MCF 10A (cell line): ENCODE measurements around the gene STK31. TPM values are rescaled to one million over a fixed set of nuclear protein-coding genes. Genes with fewer than 3 reads are reported as not detected.

Experiments used
- BruUV-seq: library from RNA; stranded (reverse); fragments of 400-500 nt; replicated peaks from 2 replicates; lab custom pipeline; 2021; lab: Mats Ljungman, UMichigan
- CTCF ChIA-PET: fragments of 300-600 bp; sonication (Branson Sonifier 250); formaldehyde crosslinking; extraction: SDS; loops from one replicate; lab custom pipeline; 2021; ENCODE audit warnings: antibody characterized with exemption, inconsistent platforms; lab: Yijun Ruan, JAX
- POLR2A ChIA-PET: fragments of 300-600, 350-650 bp; sonication (Branson Sonifier 250); formaldehyde crosslinking; extraction: SDS; loops from one replicate; lab custom pipeline; 2020; ENCODE audit warnings: antibody characterized with exemption, inconsistent platforms; lab: Yijun Ruan, JAX
- DNase-seq: peaks from one replicate; pipeline ENCODE4 v3.0.0-alpha.2; 2018; ENCODE audit not compliant: unreplicated experiment
- H3K27ac Mint-ChIP-seq: one replicate; pipeline ENCODE4 v1.8.0; 2022; ENCODE audit warnings: mild to moderate bottlenecking, low read depth, mixed read lengths; ENCODE audit not compliant: unreplicated experiment
- H3K27me3 Mint-ChIP-seq: one replicate; pipeline ENCODE4 v1.8.0; 2022; ENCODE audit warnings: mixed read lengths; ENCODE audit not compliant: insufficient read depth, unreplicated experiment
- H3K36me3 Mint-ChIP-seq: one replicate; pipeline ENCODE4 v1.8.0; 2022; ENCODE audit warnings: mild to moderate bottlenecking, moderate library complexity, mixed read lengths; ENCODE audit not compliant: insufficient read depth, unreplicated experiment
- H3K4me1 Mint-ChIP-seq: one replicate; pipeline ENCODE4 v1.8.0; 2022; ENCODE audit warnings: mixed read lengths; ENCODE audit not compliant: insufficient read depth, unreplicated experiment
- H3K4me3 Mint-ChIP-seq: one replicate; pipeline ENCODE4 v1.8.0; 2022; ENCODE audit warnings: mild to moderate bottlenecking, moderate library complexity, mixed read lengths; ENCODE audit not compliant: unreplicated experiment
- H3K9me3 Mint-ChIP-seq: one replicate; pipeline ENCODE4 v1.8.0; 2022; ENCODE audit warnings: mixed read lengths; ENCODE audit not compliant: unreplicated experiment
- intact Hi-C: fragments of 100-400 bp; cut with micrococcal nuclease; formaldehyde crosslinking; loops from 2 replicates; pipeline ENCODE4 v1.14.1; 2022
- total RNA-seq: library from RNA; stranded (reverse); gene quantifications from 2 replicates; pipeline ENCODE4 v1.2.3, GENCODE V29; 2022
- TF ChIP-seq, protein P1 (sequence below): fragments of 200-600 bp; IDR thresholded peaks from one replicate; pipeline ENCODE4 v1.8.0; 2022; ENCODE audit warnings: antibody characterized with exemption, mild to moderate bottlenecking; ENCODE audit not compliant: unreplicated experiment

Gene STK31
- total RNA-seq, 1 experiment from 2014 or later = not detected

DNA sequence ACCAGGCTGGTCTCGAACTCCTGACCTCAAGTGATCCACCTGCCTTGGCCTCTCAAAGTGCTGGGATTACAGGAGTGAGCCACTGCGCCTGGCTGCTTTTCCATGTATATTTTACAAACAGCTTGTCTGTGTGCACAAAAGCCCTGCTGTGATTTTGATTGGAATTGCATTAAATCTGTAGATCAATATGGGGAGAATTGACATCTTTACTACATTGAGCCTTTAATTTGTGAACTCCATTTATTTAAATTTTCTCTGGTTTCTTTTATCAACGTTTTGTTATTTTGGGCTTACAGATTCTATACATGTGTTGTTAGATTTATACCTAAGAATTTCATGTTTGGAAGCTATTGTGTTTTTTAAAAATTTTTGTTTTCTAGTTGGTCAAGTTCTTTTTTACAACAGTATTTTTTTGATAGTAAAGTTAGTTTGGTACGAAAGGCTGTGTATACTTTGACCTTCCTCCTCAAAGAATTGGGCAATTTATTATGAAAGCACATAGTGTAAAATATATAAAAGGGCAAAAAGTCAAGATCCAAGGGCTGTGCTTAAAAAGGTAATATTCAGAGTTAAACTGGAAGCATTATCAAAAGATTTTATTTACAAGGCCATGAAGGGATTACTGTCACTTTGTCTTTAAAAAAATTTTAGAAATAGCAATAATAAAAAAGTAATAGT lies 92.8 kb downstream of the STK31 start:
- BruUV-seq = no TSS peak
- intact Hi-C loops = no loop called here
- Mint-ChIP-seq H3K27ac (no peak overlapping the region), H3K4me3 (no peak overlapping the region), H3K4me1 (no peaks in the 10 kb centered on the region), H3K27me3 (no peaks in the 10 kb centered on the region), H3K36me3 (no peaks in the 10 kb centered on the region), H3K9me3 (no peaks in the 10 kb centered on the region)
- ChIA-PET POLR2A (interaction anchor here (1.0 kb wide), 1 partner anchor 15 kb away, joined by 3 read pairs; no protein-coding TSS in a partner anchor), CTCF (interaction anchor here (0.7 to 0.8 kb wide), 2 partner anchors 51 to 123 kb away, joined by 3 read pairs; partner anchors contain the start of gene FAM221A)
- TF ChIP-seq, protein P1, sequence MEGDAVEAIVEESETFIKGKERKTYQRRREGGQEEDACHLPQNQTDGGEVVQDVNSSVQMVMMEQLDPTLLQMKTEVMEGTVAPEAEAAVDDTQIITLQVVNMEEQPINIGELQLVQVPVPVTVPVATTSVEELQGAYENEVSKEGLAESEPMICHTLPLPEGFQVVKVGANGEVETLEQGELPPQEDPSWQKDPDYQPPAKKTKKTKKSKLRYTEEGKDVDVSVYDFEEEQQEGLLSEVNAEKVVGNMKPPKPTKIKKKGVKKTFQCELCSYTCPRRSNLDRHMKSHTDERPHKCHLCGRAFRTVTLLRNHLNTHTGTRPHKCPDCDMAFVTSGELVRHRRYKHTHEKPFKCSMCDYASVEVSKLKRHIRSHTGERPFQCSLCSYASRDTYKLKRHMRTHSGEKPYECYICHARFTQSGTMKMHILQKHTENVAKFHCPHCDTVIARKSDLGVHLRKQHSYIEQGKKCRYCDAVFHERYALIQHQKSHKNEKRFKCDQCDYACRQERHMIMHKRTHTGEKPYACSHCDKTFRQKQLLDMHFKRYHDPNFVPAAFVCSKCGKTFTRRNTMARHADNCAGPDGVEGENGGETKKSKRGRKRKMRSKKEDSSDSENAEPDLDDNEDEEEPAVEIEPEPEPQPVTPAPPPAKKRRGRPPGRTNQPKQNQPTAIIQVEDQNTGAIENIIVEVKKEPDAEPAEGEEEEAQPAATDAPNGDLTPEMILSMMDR = no peak
- no peak for DNase-seq

DNA sequence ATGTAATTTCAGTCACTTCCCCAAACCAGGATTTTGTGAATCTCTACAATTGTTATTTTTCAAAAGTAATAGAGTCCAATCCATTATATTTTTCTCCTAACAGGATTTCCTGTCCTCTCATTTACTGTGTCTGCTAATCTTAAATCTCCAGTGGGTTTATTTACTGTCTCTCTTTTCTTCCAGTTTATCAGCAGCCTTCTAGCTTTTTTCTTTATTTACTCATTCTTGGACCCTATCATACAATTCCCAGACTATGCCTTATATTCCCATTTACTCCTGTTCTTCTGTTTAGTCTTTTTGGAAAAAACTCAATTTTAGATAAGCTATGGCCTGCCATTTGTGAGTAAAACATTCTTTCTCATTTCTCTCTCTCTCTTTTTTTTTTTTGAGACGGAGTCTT lies 94.7 kb downstream of the STK31 start:
- Mint-ChIP-seq H3K36me3 (no peaks in the 10 kb centered on the region), H3K27me3 (no peaks in the 10 kb centered on the region), H3K4me1 (no peaks in the 10 kb centered on the region), H3K27ac (no peak overlapping the region), H3K9me3 (peaks cover 6% of the 10 kb centered on the region), H3K4me3 (no peak overlapping the region)
- no TSS peak for BruUV-seq
- TF ChIP-seq, protein P1 = no peak
- no peak for DNase-seq
- intact Hi-C loops = no loop called here
- ChIA-PET POLR2A (interaction anchor here (1.1 kb wide), 1 partner anchor 12 kb away, joined by 3 read pairs; no protein-coding TSS in a partner anchor), CTCF (no interaction called here)

DNA sequence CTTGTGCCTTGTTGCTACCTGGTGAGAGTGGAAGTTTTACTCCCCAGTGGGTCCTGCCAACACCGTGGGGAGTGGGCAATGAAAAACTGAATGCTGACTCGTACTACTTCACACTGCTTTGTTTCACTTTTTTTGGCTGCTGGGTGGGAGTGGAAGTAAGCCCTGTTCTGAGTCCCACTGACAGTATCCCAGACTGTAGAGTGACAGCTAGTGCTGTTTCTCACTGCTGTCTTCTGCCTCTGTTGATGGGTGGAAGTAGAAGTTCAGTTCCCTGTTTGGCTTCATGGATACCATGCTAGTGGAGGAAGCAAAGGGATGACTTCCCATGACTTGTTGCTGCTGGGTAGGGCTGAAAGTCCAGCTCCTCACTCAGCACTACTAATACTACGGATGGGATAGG lies 98.4 kb downstream of the STK31 start:
- BruUV-seq = no TSS peak
- intact Hi-C loops = no loop called here
- TF ChIP-seq, protein P1 = no peak
- ChIA-PET CTCF (interaction anchor here (0.6 kb wide), 1 partner anchor 605 kb away, joined by 3 read pairs; no protein-coding TSS in a partner anchor), POLR2A (no interaction called here)
- no peak for DNase-seq
- Mint-ChIP-seq H3K9me3 (peaks cover 14% of the 10 kb centered on the region), H3K27me3 (no peaks in the 10 kb centered on the region), H3K4me3 (no peak overlapping the region), H3K27ac (no peak overlapping the region), H3K4me1 (no peaks in the 10 kb centered on the region), H3K36me3 (no peaks in the 10 kb centered on the region)

DNA sequence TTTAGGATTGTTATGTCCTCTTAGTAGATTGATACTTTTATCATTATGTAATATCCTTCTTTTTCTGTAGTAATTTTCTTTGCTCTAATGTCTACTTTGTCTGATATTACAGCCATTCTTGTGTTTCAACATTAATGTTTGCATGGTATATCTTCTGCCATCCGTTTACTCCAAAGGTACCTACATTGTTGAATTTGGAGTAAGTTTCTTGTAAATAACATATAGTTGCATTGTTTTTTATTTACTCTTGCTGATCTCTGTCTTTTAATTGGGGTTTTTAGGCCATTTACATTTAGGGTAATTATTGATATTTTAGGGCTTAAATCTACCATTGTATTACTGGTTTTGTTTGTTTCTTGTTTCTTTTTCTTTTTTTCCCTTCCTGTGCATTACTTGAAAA lies 100.1 kb downstream of the STK31 start:
- POLR2A ChIA-PET = no interaction called here
- Mint-ChIP-seq H3K4me1 (no peaks in the 10 kb centered on the region), H3K27ac (no peak overlapping the region), H3K27me3 (no peaks in the 10 kb centered on the region), H3K36me3 (no peaks in the 10 kb centered on the region), H3K4me3 (no peak overlapping the region), H3K9me3 (peaks cover 14% of the 10 kb centered on the region)
- TF ChIP-seq, protein P1 = no peak
- intact Hi-C loops = no loop called here
- BruUV-seq = no TSS peak
- DNase-seq = no peak
- CTCF ChIA-PET = no interaction called here
